ENCODE data around the gene DPF3.

The DPF3 gene

DNA sequence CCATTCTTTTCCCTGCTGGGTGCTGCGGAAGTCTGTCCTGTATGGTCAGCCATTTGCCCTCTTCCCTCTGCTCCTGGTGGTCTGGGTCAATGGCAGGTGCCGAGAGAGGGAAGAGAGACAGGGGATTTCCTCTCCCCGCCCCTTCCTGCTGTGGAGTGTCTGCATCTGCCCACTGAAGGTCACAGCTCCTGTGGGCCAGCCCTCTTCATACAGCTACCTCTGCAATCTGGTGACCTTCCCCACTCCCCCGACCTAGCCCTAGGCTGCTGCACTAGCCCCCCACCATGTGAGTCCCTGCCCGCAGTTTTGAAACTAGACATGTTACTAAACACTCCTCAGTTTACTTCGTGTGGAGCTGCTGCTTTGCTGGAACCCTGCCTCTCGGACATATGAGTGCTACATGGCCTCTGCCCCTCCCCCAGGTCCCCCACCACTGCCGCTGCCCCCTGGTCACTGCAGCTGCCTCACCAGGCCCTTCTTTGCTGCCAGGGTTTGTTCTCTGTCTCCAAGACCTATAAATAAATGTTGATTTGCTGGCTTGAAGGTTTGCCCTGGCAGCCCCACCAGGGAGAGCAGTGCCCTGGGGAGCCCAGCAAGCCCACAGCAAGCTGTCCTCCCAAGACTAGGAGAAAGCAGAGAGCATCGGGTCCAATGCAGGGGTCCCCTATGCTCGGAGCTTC, 102.9 kb downstream of the DPF3 start:
- DNase-seq: no peak

DNA sequence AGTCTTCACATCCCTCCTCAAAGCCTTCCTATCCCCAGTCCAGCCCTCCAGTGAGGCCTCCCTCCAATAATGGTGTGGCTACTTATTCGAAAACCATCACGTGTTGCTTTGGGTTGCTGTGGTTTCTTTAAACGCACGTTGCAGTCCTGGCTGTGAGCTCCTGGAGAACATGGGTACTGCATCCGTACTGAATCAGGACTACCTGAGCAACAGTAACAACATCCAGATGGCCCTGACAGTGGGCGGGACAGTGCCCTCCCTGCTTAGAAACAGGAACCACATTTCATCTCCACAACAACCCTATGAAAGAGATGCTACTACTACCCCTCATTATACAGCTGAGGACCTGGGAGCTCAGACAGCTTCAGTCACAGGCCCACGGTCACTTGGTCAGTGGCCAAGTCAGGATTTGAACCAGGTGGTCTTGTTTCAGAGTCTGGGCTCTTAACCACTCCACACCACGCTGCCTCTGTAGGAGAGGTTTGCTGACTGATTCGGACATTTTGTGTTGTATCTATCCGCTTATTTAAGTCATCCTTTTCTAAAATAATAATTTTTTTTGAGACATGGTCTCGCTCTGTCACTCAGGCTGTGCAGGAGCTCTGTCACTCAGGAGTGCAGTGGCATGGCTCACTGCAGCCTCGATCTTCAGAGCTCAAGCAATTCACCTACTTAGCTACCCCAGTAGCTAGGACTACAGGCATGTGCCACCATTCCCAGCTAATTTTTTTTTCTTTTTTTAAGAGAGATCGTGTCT, 104.8 kb downstream of the DPF3 start:
- no peak for DNase-seq

DNA sequence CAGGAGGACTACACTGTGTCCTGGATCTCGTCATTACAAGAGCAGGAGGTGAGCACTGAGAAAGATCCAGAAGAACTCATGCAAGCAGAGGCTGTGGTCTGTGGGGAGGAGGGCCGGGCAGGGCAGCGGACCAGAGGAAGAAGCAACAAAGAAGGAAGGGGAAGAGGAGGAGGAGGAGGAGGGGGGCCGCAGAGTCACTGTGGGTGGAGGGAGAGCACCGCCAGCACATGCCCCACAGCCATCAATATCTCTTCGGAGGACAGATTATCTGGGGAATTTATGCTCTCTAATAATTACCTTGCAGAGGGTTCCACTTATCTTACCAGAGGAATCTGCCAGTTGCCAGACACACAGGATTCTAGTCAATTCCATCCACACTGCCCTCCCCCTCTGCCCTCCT, 105.6 kb downstream of the DPF3 start:
- DNase-seq: no peak

DNA sequence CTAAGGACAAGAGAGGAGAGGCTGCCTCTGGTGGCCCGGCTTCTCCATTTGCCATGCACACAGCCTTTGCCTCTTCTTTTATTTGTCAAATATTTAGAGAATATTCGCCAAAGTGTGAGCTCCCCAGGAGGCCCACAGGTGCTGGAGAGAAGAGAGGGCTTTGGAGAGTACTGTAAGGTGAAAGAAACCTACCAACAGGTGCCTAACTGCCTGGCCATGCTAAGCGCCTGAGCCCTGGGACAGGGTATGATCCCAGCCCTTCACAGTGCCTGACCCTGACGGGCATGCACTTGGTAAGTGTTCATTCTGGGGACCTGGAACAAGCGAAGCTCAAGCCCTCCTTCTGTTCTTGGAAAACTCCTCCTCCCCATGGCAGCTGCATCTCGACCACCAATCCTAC, 106.1 kb downstream of the DPF3 start:
- DNase-seq: no peak

DNA sequence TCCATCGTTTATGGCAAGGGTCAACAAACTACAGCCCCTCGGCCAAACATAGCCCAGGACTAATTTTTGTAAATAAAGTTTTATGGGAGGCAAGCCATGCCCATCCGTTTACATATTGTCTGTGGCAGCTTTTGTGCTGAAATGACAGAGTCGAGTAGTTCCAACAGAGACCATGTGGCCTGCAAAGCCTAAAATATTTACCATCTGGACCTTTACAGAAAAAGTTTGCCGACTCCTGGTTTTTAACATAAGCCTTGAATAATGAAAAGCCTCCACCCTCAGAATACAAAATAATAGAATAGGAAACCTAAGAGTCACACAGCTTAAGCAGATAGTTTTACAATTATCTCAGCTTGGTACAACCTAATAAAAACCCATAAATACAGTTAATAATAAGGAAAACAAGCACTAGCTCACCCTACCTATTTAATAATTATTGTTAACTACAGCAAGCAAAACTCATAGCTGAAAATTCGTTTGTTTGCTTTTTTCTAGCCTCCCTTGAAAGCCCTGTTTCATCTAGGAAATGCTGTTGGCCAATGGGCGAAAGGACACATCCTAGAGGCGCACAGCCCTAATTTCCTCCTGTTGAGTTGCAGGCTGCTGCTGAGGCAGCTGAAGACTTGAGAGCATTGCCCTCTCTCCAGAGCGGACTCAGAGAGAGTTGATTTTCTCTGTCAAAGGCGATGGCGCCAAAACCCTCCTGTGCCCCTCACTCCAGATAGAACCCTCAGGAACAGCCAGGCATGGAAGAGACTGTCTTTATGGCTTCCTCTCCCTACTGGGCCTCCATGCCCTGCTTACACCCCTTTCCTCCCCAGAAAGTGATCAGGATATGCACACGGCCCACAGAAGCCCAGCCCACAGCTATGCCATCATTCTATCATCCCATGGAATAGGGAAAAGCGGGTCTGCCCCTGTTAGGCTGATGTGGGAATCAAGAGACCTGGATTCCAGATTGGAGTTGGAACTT, 107.2 kb downstream of the DPF3 start:
- DNase-seq: no peak

DNA sequence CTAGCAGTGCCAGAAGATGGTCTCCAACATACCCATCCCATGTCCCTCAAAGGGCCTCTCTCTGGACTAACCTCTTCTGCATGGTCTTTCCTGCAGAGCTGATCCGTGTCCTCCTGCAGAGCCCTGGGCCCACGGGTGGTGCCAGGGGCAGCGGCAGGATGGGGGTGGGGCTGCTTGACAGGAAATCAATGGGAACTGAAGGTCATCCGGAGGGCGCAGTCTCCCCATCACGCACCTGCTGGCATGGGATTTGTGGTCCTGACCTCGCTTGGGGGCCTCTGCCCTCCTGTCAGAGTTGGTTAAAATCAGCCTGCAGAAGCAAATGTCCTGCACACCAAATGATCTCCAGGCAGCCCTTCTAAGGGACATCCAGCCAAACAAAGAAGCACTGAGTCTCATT, 110.2 kb downstream of the DPF3 start:
- no peak for DNase-seq

DNA sequence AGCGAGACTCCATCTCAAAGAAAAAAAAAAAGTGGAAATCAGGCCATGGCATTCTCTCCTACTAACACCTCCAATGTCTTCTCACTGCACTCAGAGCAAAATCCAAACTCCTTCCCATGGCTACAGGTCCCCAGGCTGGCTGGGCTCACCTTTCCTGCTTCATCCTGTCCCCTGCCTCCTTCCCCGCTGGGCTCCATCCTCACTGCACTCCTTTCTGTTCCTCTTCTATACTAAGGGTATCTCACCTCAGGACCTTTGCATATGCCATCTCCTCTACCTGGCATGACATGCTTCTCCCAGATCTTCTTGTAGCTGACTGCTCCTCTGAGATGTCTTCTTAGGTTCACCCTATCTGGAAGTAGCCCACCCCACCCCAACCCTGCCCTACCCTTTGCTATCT, 111.1 kb downstream of the DPF3 start:
- DNase-seq: no peak

DNA sequence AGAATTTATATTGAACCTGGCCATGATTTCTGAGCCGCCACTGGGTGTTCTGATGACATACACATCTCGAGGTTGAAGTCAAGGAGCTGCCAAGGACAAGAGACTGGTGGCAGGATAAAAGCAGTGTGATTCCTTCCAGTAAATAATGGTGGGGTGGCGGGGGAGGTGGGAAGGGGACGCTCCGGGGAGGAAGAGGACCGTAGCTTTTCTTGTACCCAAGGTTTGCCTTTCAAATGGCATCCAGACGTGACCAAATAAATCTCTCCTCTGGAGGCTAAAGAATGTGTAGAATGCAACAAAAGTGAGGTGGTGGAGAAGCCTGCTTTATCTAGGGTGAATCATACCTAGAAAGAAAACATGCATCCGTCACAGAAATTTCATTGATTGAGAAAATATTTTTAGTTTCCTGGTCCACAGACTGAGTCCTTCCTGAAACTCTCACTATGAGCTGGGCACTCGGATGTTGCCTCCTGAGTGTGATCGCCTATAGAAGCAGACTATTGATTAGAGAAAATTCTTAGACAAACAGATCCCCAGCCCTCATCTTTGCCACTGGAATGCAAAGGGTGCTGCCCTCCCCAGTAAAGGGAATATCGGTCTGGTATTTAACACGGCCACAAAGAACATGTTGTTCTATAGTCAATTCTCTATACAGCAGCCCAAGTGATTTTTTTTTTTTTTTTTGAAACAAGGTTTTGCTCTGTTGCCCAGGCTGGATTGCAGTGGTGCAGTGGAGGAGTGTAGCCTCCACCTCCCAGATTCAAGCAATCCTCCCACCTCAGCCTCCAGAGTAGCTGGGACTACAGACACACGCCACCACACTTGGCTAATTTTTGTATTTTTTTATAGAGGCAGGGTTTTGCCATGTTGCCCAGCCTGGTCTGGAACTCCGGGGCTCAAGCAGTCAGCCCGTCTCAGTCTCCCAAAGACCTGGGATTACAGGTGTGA, 112.1 kb downstream of the DPF3 start:
- DNase-seq: no peak

DNA sequence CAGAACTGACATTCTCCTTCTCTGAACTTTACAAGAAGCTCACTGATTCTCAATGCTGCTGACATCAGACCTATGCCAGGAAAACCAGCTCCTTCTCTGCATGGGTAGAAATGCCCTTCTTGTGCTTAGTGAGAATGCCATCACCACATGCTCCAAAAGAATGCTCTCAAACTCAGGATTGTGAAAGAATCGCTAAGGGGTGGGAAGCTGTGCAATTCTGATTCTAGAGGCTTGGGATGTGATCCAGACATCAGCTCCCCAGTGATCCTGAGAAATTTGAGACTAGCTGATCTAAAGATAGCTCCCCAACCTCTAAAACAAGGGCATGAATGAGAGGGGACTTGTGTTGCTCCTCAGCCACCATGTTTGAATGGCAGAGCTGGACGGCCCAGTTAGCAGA, 113.2 kb downstream of the DPF3 start:
- DNase-seq: no peak

DNA sequence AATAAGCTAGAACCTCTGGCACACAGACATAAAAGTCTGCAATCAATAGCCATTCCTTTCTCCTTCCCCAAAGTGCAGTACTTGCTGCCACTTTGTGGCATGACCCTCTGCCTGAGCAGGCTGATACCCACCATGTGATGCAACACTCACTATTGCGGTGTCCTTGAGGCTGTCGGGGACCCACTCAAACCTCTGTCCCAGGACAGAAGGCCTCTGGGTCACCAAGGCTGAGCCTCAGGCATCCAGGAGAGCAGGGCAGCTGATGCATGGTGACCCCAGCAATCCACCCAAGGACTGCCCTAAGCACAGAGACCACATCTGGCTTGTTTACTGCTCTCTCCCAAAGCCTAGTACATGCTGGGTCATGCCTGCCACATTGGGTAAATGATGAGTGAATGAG, 114.2 kb downstream of the DPF3 start:
- no peak for DNase-seq

DNA sequence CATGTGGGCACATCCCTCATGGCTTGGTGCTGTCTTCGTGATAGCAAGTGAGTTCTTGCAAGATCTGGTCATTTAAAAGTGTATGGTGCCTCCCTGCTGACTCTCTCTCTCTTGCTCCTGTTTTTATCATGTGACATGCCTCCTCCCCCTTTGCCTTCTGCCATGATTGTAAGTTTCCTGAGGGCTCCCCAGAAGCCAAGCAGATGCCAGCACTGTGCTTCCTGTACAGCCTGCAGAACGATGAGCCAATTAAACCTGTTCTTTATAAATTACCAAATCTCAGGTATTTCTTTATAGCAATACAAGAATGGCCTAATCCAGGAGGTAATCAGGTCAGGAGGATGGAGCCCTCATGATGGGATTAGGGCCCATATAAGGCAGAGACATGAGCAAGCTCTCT, 116.3 kb downstream of the DPF3 start:
- no peak for DNase-seq

DNA sequence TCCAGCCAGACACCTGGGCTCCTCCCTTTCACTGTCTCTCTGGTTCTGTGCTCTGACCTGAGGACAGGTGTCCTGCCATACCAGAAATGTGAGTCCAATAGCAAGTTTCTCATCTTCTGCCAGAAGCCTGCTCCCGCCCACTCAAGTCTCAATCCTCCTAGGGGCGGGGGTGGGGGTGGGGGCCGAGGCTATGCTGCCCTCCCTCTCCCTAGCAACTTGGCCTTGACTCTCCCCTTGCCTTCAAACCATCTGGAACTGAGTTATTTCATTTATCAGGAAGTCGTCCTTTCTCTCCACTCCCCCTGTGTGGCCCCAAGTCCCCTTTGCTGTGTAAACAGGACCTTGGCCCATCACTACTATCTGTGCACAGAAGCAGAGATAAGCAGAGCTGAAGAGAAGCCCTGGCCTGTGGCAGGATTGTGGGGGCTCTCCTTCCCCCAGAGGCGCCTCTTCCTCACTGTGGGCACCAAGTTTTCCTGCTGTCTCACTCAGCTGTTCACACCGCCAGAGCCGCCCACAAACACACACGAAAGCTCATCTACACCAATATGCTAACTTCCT, 117.1 kb downstream of the DPF3 start:
- no peak for DNase-seq

DNA sequence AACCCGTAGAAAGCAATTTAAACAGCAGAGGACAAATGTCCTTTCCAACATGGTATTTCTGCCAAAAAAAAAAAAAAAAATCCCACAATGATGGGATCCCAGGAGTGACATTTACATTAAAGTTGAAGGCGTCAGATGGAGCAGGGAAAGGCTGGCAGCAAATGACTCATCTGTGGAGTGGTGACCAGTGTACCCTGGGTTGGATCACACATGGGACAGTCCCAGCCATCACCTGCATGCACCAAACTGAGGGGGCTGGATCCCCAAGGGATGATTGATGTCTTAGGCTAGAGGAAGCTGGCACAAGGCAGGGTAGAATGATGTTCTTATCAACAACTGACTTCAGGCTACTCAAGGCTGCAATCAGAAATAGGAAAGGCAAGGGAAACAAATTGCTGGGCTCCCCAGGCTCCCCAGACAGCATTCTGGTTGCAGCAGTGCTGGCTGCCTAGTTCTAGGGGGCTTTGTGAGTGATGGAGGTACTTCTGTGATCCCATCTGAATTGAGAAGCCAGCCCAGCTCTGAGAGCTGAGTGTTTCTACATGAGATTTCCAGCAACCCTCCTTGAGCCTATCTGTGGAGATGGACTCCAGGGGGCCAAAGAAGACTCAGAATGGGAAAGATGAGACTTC, 117.9 kb downstream of the DPF3 start:
- DNase-seq: no peak

DNA sequence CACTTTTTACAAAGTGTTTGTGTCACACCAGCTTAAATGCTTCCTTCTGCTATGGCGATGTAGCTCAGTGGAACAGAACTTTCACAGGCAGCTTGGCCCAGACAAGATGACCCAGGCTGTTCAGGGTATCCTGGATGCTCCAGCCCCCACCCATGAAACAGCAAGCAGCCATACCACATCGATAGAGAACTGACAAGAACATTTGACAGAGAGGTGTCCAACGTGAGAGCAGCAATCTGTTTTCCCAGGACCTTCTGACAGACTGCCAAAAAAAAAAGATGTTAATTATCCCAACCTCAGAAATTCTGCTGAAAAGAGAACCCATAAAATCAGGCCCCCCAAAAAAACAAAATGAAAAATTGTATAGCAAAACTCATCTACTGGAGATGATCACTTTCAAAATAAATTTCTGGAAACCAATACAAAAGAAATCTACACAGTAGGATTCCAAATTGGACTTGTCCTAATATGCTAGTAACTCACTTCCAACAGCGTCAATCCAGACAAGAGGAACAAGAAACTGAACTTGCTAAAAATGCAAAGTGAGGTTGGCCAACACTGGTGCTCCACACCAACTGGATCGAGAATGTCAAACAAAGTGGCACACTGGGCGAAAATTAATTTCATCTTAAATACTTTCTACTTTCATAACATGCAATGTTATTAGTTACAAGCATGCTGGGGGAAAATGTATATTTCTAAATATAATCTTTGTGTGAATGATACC, 118.8 kb downstream of the DPF3 start:
- DNase-seq: no peak

DNA sequence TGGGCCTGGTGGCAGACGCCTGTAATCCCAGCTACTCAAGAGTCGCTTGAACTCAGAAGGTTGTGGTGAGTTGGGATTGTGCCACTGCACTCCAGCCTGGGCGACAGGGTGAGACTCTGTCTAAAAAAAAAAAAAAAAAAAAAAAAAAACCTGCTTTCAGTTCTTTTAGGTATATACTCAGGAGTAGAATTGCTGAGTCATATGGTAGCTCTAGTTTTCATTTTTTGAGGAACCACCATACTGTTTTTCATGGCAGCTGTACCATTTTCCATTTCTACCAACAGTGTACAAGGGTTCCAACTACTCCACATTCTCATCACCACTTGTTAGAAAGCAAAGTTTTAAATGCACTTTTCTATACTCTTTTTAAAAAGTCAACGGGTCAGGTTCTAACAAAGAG, 119.8 kb downstream of the DPF3 start:
- no peak for DNase-seq

DNA sequence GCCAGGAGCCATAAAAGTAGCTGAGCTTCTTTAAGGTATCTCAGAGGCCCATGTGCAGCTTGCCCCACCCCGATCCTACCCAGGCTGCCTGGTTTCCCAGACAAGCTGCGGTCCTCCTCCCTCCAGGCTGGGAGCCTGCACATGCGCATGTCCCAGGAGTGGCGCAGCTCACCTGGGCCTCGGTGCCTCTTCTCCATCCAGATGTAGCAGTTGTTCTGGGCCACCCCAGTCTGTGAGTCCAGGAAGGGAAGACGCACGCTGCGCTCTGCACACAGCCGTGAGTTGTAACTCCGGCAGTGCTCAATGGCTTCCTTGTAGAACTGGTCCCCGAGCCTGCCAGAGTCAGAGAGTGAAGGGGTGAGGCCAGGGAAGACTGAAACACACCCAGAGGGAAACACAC, 122.3 kb downstream of the DPF3 start:
- no peak for DNase-seq

DNA sequence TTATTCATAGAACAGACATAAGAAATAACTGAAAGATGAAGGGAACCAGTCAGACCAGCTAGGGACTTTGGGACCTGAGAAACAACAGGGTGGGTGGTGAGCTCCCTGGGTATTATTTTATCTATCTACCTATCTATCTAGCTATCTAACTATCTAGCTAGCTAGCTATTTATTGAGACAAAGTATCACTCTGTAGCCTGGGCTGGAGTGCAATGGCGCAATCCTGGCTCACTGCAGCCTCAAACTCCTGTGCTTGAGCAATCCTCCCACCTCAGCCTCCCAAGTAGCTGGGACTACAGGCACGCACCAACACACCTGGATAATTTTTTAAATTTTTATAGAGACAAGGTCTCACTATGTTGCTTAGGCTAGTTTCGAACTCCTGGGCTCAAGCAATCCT, 127.6 kb downstream of the DPF3 start:
- no peak for DNase-seq

DNA sequence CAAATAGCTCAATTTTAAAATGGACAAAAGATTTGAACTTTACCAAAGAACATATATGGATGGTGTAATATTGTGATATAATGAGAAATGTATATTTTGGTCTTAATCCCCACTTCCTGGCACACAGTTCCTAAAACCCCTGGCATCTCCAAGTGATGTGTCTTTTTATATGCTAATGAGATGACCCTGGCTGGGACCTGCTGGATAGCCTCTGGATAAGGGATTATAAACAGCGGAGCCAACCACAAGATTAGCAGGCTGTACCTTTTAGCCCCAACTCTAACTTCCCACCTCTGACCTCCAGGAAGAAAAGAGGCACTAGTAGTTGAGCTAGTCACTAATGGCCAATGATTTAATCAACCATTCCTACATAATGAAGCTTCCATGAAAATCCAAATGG, 130.0 kb downstream of the DPF3 start:
- no peak for DNase-seq

DNA sequence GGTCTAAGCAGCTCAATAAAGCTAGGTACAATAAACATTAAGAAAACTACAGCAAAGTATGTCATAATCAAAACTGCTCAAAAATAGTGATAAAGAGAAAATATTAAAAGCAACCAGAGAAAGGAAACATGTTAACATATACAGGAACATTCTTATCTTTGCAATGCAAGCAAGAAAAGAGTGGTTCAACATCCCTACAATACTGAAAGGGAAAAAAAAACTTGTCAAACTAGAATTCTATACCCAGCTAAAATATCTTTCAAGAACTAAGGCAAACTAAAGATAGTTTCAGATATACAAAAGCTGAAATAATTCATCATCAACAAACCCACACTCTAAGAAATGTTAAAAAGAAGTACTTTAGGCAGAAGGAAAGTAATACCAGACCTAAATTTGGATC, 134.2 kb downstream of the DPF3 start:
- no peak for DNase-seq

DNA sequence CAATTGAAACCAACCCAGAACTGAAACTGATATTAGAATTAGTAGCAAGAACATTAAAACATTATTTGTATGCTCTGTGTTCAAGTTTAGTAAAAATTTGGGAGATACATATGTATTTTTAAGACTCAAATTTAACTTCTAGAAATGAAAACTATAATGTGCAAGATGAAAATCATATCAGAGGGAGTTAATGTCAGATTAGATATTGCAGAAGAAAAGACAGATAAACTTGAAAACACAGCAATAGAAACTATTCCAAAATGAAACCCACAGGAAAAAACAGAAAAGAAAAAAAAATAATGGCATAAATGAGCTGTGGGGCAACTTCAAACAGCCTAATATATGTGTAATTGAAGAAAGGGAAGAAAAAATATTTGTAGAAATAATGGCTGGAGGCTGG, 134.9 kb downstream of the DPF3 start:
- no peak for DNase-seq

DNA sequence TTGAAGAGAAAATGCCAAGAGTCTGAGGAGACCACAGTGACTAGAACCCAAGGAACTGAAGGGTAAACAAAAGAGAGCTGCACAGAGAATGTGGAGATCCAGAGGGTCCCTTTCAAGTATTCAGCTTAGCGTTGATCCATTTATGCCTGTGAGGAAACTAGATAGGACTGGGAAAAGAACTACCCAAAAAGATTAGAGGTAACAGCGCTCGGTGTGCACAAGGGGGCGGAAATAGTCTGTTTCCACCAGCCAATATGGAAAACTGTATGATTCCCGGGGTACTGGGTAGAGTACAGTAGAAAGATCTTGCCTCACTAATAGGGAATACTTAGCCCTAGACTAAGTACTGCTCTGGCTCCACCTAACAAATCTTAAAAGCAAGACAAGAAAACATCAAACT, 135.5 kb downstream of the DPF3 start:
- no peak for DNase-seq
